Thyroid gland (tissue), 4 donors: ENCODE data around the gene ERMP1. TPM values are rescaled to one million over a fixed set of nuclear protein-coding genes. Genes with fewer than 3 reads are reported as not detected.

Experiments
- DNase-seq, 2 donors: peaks; one replicate each; pipeline ENCODE4 v3.0.0-alpha.2; 2019
- H3K27ac ChIP-seq, 3 donors: fragments of 200-600 bp; sonication (generic); 1 replicate in 2 of 3; 2 replicates in 1 of 3; pipeline ENCODE4 v1.5.1; 2016 to 2019; ENCODE audit warnings: mild to moderate bottlenecking in 1 of 3, moderate library complexity in 1 of 3
- H3K27me3 ChIP-seq: fragments of 200-600 bp; sonication (generic); one replicate; pipeline ENCODE4 v1.5.1; 2019
- H3K36me3 ChIP-seq, 2 donors: fragments of 200-600 bp; sonication (generic); one replicate each; pipeline ENCODE4 v1.5.1; 2016 to 2019
- H3K4me1 ChIP-seq, 2 donors: fragments of 200-600 bp; sonication (generic); one replicate each; pipeline ENCODE4 v1.5.1; 2017 to 2019
- H3K4me3 ChIP-seq, 3 donors: fragments of 200-600 bp; sonication (generic); replicated peaks in 1 of 3; 1 replicate in 2 of 3; 2 replicates in 1 of 3; pipeline ENCODE4 v1.5.1; 2016; ENCODE audit warnings: mild to moderate bottlenecking in 1 of 3
- H3K9me3 ChIP-seq: fragments of 200-600 bp; sonication (generic); one replicate; pipeline ENCODE4 v1.5.1; 2017
- CTCF ChIP-seq, 6 experiments: fragments of 200-600 bp in 3 of 6; fragments of 450-650 bp in 3 of 6; sonication (generic) in 3 of 6; IDR thresholded peaks; one replicate each; pipeline ENCODE4 v1.5.1; 2016 to 2019; ENCODE audit warnings: antibody characterized with exemption in 6 of 6, mild to moderate bottlenecking in 2 of 6, inconsistent platforms in 1 of 6, moderate library complexity in 1 of 6
- POLR2A ChIP-seq, 2 donors: fragments of 450-650 bp; IDR thresholded peaks; one replicate each; pipeline ENCODE4 v1.6.1; 2017; ENCODE audit warnings: antibody characterized with exemption in 2 of 2, mild to moderate bottlenecking in 2 of 2, moderate library complexity in 1 of 2
- WGBS, 2 donors: methylation state at CpG; one replicate each; pipeline ENCODE4 v1.1.5; 2017; 5-methylcytosine and 5-hydroxymethylcytosine counted together
- intact Hi-C: fragments of 100-400 bp; cut with DNase I; formaldehyde crosslinking; loops from one replicate; pipeline ENCODE4 v1.15.1; 2023
- total RNA-seq, 4 donors: library from RNA; depleted of rRNA; stranded (reverse); fragments of >200 nt; gene quantifications; one replicate each; pipeline ENCODE4 v1.2.3, GENCODE V29; 2016

ERMP1 gene
- total RNA-seq, 4 donors from 2014 or later, result 68.3 to 79.5 (median 75.2) TPM

- no peak overlapping the region for H3K4me3 ChIP-seq
- 93 to 95% methylated on average over 4 of the region's 4 CpGs for WGBS, 2 donors
- H3K9me3 ChIP-seq, result no peaks in the 10 kb centered on the region
- TF ChIP-seq POLR2A (IDR thresholded peaks at IDR 0.05) (no peak), CTCF (IDR thresholded peaks at IDR 0.05) (no peak)
- peaks cover 21 to 37% of the 10 kb centered on the region in 2 donors for H3K36me3 ChIP-seq
- H3K27me3 ChIP-seq, result no peaks in the 10 kb centered on the region
- no peak for DNase-seq
- intact Hi-C loops, result no loop called here
- H3K27ac ChIP-seq, result no peak overlapping the region
- no peaks in the 10 kb centered on the region for H3K4me1 ChIP-seq
Observed at GRCh38 chr9:5762421-5762820, 70.5 kb downstream of the ERMP1 start.

- no peak for DNase-seq
- Histone ChIP-seq H3K27me3 (no peaks in the 10 kb centered on the region), H3K4me1 (no peaks in the 10 kb centered on the region), H3K4me3 (no peak overlapping the region), H3K27ac (no peak overlapping the region), H3K9me3 (no peaks in the 10 kb centered on the region), H3K36me3 (peaks cover 14 to 26% of the 10 kb centered on the region in 2 donors)
- intact Hi-C loops, result no loop called here
- TF ChIP-seq POLR2A (IDR thresholded peaks at IDR 0.05) (no peak), CTCF (IDR thresholded peaks at IDR 0.05) (no peak)
- WGBS, 2 donors, result 84 to 93% methylated on average over 1 of the region's 1 CpG
Observed at GRCh38 chr9:5760338-5760737, 72.6 kb downstream of the ERMP1 start.

GRCh38 chr9:5756633-5757032 lies 76.3 kb downstream of the ERMP1 start:
- no peaks in the 10 kb centered on the region for H3K9me3 ChIP-seq
- no peak for DNase-seq
- no peak overlapping the region for H3K27ac ChIP-seq
- H3K36me3 ChIP-seq, result no peaks in the 10 kb centered on the region
- intact Hi-C loops, result no loop called here
- 81 to 86% methylated on average over 3 of the region's 3 CpGs for WGBS, 2 donors
- TF ChIP-seq POLR2A (IDR thresholded peaks at IDR 0.05) (no peak), CTCF (IDR thresholded peaks at IDR 0.05) (no peak)
- no peaks in the 10 kb centered on the region for H3K4me1 ChIP-seq
- no peak overlapping the region for H3K4me3 ChIP-seq
- no peaks in the 10 kb centered on the region for H3K27me3 ChIP-seq

- Histone ChIP-seq H3K27ac (no peak overlapping the region), H3K4me1 (peaks cover 0 to 9% of the 10 kb centered on the region in 2 donors), H3K9me3 (no peaks in the 10 kb centered on the region), H3K4me3 (no peak overlapping the region), H3K36me3 (peaks cover 0 to 20% of the 10 kb centered on the region in 2 donors), H3K27me3 (no peaks in the 10 kb centered on the region)
- WGBS, 2 donors, result 92 to 97% methylated on average over 1 of the region's 1 CpG
- intact Hi-C loops, result no loop called here
- TF ChIP-seq CTCF (IDR thresholded peaks at IDR 0.05), result no peak
- no peak for TF ChIP-seq POLR2A (IDR thresholded peaks at IDR 0.05)
- no peak for DNase-seq
Observed at GRCh38 chr9:5750569-5750968, 82.3 kb downstream of the ERMP1 start.

GRCh38 chr9:5749306-5749705 lies 83.6 kb downstream of the ERMP1 start:
- Histone ChIP-seq H3K36me3 (peaks cover 0 to 20% of the 10 kb centered on the region in 2 donors), H3K27me3 (no peaks in the 10 kb centered on the region), H3K9me3 (no peaks in the 10 kb centered on the region), H3K4me3 (no peak overlapping the region), H3K27ac (no peak overlapping the region), H3K4me1 (peaks cover 0 to 9% of the 10 kb centered on the region in 2 donors)
- 93 to 96% methylated on average over 4 of the region's 4 CpGs for whole genome bisulfite sequencing, 2 donors
- no peak for DNase-seq
- TF ChIP-seq POLR2A (IDR thresholded peaks at IDR 0.05) (no peak), CTCF (IDR thresholded peaks at IDR 0.05) (no peak)
- intact Hi-C loops, result no loop called here
